ENCODE results near the gene ZNHIT2.

The ZNHIT2 gene

GRCh38 chr11:65134240-65134951 is 16.9 kb upstream of the ZNHIT2 start, which contains the start of gene SYVN1:
TSS of gene SYVN1 (minus strand) at chr11:65134519. CDS start at chr11:65133601, 918 bp downstream.
- no peak for TF ChIP-seq ZFX (IDR thresholded peaks at IDR 0.05; ENCODE audit: borderline replicate concordance)
- no peak for TF ChIP-seq CTCF (IDR thresholded peaks at IDR 0.05)
- H3K27ac ChIP-seq: peak within 1 kb of the TSS; percentile 98

- TF ChIP-seq CTCF (IDR thresholded peaks at IDR 0.05): no peak
- no peak for TF ChIP-seq ZFX (IDR thresholded peaks at IDR 0.05; ENCODE audit: borderline replicate concordance)
- peak overlapping the region; percentile 98 for H3K27ac ChIP-seq
Observed at GRCh38 chr11:65133724-65134123, 16.2 kb upstream of the ZNHIT2 start.

GRCh38 chr11:65132988-65133700 is 15.6 kb upstream of the ZNHIT2 start:
- TF ChIP-seq CTCF (IDR thresholded peaks at IDR 0.05): no peak
- no peak for TF ChIP-seq ZFX (IDR thresholded peaks at IDR 0.05; ENCODE audit: borderline replicate concordance)
- H3K27ac ChIP-seq: peak overlapping the region; percentile 98

GRCh38 chr11:65132238-65132987 is 14.9 kb upstream of the ZNHIT2 start:
- TF ChIP-seq CTCF (IDR thresholded peaks at IDR 0.05) (no peak), ZFX (IDR thresholded peaks at IDR 0.05; ENCODE audit: borderline replicate concordance) (no peak)
- peak overlapping the region; percentile 98 for H3K27ac ChIP-seq

DNA sequence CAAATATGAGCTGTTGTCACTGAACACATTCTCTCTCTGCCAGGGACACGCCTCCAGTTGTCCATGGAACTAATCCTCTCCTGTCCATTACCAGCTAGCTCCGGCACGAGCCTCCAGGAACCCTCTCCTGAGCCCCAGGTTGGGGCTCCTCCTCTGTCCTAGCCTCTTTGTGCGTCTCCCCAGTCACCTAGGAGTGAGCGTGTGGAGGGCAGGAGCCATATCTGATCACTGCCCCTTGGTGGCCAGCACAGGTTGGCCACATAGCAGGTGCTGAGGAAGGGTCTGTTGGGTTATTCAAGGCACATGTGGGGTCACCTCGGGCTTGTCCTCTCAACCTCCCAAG is 14.4 kb upstream of the ZNHIT2 start:
- no peak for TF ChIP-seq ZFX (IDR thresholded peaks at IDR 0.05; ENCODE audit: borderline replicate concordance)
- TF ChIP-seq CTCF (IDR thresholded peaks at IDR 0.05): no peak
- H3K27ac ChIP-seq: no peak overlapping the region

DNA sequence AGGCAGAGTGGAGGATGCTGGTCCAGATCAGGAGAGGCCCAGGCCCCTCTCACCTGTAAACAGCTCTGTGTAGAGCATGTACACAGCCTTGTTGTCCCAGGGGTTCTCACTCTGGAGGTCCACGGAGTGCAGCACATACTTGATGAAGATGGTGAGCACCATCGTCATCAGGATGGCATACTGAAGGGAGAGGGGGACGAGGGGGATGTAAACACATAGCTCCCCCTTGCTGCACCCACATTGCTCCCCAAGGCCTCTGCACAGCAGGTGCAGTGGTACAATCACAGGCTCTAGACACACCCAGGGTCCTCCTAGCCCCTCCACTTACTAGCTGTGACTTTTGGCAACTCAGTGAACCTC is 13.9 kb upstream of the ZNHIT2 start:
- H3K27ac ChIP-seq: no peak overlapping the region
- TF ChIP-seq ZFX (IDR thresholded peaks at IDR 0.05; ENCODE audit: borderline replicate concordance): no peak
- no peak for TF ChIP-seq CTCF (IDR thresholded peaks at IDR 0.05)
